ENCODE data around the gene GABRB2. TPM values are rescaled to one million over a fixed set of nuclear protein-coding genes. Genes with fewer than 3 reads are reported as not detected.

The GABRB2 gene
- total and polyA plus RNA-seq, 10 donors, result 0.07 to 27.5 (median 9.1) TPM

GRCh38 chr5:161314033-161314432 is 232.5 kb downstream of the GABRB2 start:
- no peaks in the 10 kb centered on the region for H3K27me3 ChIP-seq (replicated peaks in 1 of 7)
- DNase-seq, result no peak
- intact Hi-C loops (cut with DNase I; ENCODE audit: low total_unique reads), result no loop called here
- no peaks in the 10 kb centered on the region for H3K4me1 ChIP-seq
- no peak for TF ChIP-seq POLR2AphosphoS5 (IDR thresholded peaks at IDR 0.05)
- 60 to 85% (median 70%) methylated on average over 3 of the region's 3 CpGs for WGBS, 5 donors
- no peak overlapping the region for H3K4me3 ChIP-seq
- H3K9me3 ChIP-seq, result peaks cover 0 to 22% (median 10%) of the 10 kb centered on the region in 8 donors
- no peaks in the 10 kb centered on the region for H3K36me3 ChIP-seq
- no peak overlapping the region for H3K27ac ChIP-seq

DNA sequence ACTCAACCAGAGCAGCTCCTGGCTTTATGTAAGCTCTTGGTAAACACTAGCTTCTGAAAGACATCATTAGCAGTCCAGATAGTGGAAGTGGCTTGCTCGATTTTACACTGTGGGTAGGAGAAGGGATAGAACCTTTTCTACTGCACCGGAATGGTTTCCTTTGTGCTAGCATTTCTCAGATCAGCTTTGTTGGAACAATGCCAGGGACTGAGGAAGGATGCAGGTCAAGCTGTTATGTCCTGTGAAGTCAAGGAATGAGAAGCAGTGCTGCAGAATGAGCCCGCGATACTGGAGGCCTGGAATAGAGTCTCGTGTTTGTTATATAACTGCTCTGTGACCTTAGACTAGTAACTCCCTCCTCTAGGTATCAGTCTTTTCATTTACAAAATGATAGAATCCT is 233.6 kb downstream of the GABRB2 start:
- no peak for DNase-seq
- Histone ChIP-seq H3K9me3 (peaks cover 0 to 32% (median 11%) of the 10 kb centered on the region in 8 donors), H3K36me3 (no peaks in the 10 kb centered on the region), H3K4me1 (no peaks in the 10 kb centered on the region), H3K4me3 (no peak overlapping the region), H3K27ac (no peak overlapping the region), H3K27me3 (replicated peaks in 1 of 7) (no peaks in the 10 kb centered on the region)
- intact Hi-C loops (cut with DNase I; ENCODE audit: low total_unique reads), result no loop called here
- TF ChIP-seq POLR2AphosphoS5 (IDR thresholded peaks at IDR 0.05) (no peak), POLR2A (IDR thresholded peaks at IDR 0.05) (no peak)
- TF ChIP-seq, protein P1, sequence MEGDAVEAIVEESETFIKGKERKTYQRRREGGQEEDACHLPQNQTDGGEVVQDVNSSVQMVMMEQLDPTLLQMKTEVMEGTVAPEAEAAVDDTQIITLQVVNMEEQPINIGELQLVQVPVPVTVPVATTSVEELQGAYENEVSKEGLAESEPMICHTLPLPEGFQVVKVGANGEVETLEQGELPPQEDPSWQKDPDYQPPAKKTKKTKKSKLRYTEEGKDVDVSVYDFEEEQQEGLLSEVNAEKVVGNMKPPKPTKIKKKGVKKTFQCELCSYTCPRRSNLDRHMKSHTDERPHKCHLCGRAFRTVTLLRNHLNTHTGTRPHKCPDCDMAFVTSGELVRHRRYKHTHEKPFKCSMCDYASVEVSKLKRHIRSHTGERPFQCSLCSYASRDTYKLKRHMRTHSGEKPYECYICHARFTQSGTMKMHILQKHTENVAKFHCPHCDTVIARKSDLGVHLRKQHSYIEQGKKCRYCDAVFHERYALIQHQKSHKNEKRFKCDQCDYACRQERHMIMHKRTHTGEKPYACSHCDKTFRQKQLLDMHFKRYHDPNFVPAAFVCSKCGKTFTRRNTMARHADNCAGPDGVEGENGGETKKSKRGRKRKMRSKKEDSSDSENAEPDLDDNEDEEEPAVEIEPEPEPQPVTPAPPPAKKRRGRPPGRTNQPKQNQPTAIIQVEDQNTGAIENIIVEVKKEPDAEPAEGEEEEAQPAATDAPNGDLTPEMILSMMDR (IDR thresholded peaks at IDR 0.05 in 8 of 11, conservative IDR thresholded peaks at IDR 0.05 in 3 of 11), result no peak
- WGBS, 5 donors, result 46 to 65% (median 63%) methylated on average over 5 of the region's 5 CpGs

- no peak for DNase-seq
- H3K4me3 ChIP-seq, result no peak overlapping the region
- H3K27ac ChIP-seq, result no peak overlapping the region
- TF ChIP-seq POLR2AphosphoS5 (IDR thresholded peaks at IDR 0.05), result no peak
- TF ChIP-seq, protein P1 (IDR thresholded peaks at IDR 0.05 in 8 of 11, conservative IDR thresholded peaks at IDR 0.05 in 3 of 11), result no peak
- TF ChIP-seq POLR2A (IDR thresholded peaks at IDR 0.05), result no peak
- WGBS, 5 donors, result 82 to 87% (median 85%) methylated on average over 3 of the region's 3 CpGs
- H3K27me3 ChIP-seq (replicated peaks in 1 of 7), result no peaks in the 10 kb centered on the region
- no peaks in the 10 kb centered on the region for H3K4me1 ChIP-seq
- peaks cover 0 to 32% (median 11%) of the 10 kb centered on the region in 8 donors for H3K9me3 ChIP-seq
- intact Hi-C loops (cut with DNase I; ENCODE audit: low total_unique reads), result no loop called here
- H3K36me3 ChIP-seq, result no peaks in the 10 kb centered on the region
These were observed 234.6 kb downstream of the GABRB2 start for GRCh38 chr5:161311965-161312364.

- H3K36me3 ChIP-seq, result no peaks in the 10 kb centered on the region
- 78 to 94% (median 84%) methylated on average over 2 of the region's 2 CpGs for WGBS, 5 donors
- no peak for DNase-seq
- TF ChIP-seq POLR2AphosphoS5 (IDR thresholded peaks at IDR 0.05) (no peak), POLR2A (IDR thresholded peaks at IDR 0.05) (no peak)
- TF ChIP-seq, protein P1 (IDR thresholded peaks at IDR 0.05 in 8 of 11, conservative IDR thresholded peaks at IDR 0.05 in 3 of 11), result no peak
- H3K9me3 ChIP-seq, result peaks cover 0 to 32% (median 11%) of the 10 kb centered on the region in 8 donors
- intact Hi-C loops (cut with DNase I; ENCODE audit: low total_unique reads), result no loop called here
- H3K4me3 ChIP-seq, result no peak overlapping the region
- H3K4me1 ChIP-seq, result no peaks in the 10 kb centered on the region
- no peaks in the 10 kb centered on the region for H3K27me3 ChIP-seq (replicated peaks in 1 of 7)
- H3K27ac ChIP-seq, result no peak overlapping the region
These were observed 235.3 kb downstream of the GABRB2 start for GRCh38 chr5:161311146-161311708.

All from spleen (tissue), 11 donors.